Fibroblast of lung (primary cell): ENCODE results near the gene FOXD1. TPM values are rescaled to one million over a fixed set of nuclear protein-coding genes. Genes with fewer than 3 reads are reported as not detected.
A peak's percentile ranks its signal among the peaks of the same experiment; 100 is the strongest.

ENCODE experiments used
- DNase-seq, 2 donors: peaks; one replicate each; pipeline versions ENCODE4 v3.0.0 to v3.0.0-alpha.2; 2010; ENCODE audit warnings: low read depth in 2 of 2
- H2AFZ ChIP-seq: 2 replicates; pipeline ENCODE4 v1.5.1; 2012; ENCODE audit warnings: low read length, control low read depth, inconsistent platforms
- H3K27ac ChIP-seq: 2 replicates; pipeline ENCODE4 v1.5.1; 2011; ENCODE audit warnings: low read length, control low read depth; ENCODE audit not compliant: insufficient read depth
- H3K27me3 ChIP-seq: 2 replicates; pipeline ENCODE4 v1.5.1; 2011; ENCODE audit warnings: mild to moderate bottlenecking, low read length; ENCODE audit not compliant: control insufficient read depth, insufficient read depth
- H3K36me3 ChIP-seq: 2 replicates; pipeline ENCODE4 v1.5.1; 2011; ENCODE audit warnings: low read length; ENCODE audit not compliant: control insufficient read depth, insufficient read depth
- H3K4me1 ChIP-seq: 2 replicates; pipeline ENCODE4 v1.5.1; 2011; ENCODE audit warnings: low read length; ENCODE audit not compliant: control insufficient read depth, insufficient read depth; ENCODE audit errors: extremely low read depth
- H3K4me2 ChIP-seq: 2 replicates; pipeline ENCODE4 v1.5.1; 2011; ENCODE audit warnings: low read length, control low read depth; ENCODE audit not compliant: insufficient read depth; ENCODE audit errors: extremely low read depth
- H3K4me3 ChIP-seq, 4 experiments: fragments of 200-600 bp in 1 of 4; sonication (generic) in 1 of 4; replicated peaks in 1 of 4; 2 replicates each; pipeline ENCODE4 v1.5.1; 2011 to 2016; ENCODE audit warnings: low read length in 4 of 4, low read depth in 3 of 4, mild to moderate bottlenecking in 3 of 4, control low read depth in 2 of 4, inconsistent platforms in 1 of 4, mixed read lengths in 1 of 4; ENCODE audit not compliant: insufficient read depth in 1 of 4; ENCODE audit errors: control extremely low read depth in 1 of 4
- H3K79me2 ChIP-seq: 2 replicates; pipeline ENCODE4 v1.5.1; 2012; ENCODE audit warnings: mild to moderate bottlenecking, low read length, inconsistent platforms; ENCODE audit not compliant: control insufficient read depth, insufficient read depth
- H3K9ac ChIP-seq: 2 replicates; pipeline ENCODE4 v1.5.1; 2011; ENCODE audit warnings: mild to moderate bottlenecking, low read length, control low read depth; ENCODE audit not compliant: insufficient read depth
- H3K9me3 ChIP-seq: 2 replicates; pipeline ENCODE4 v1.5.1; 2012; ENCODE audit warnings: low read depth, low read length; ENCODE audit not compliant: control insufficient read depth, insufficient read depth
- H4K20me1 ChIP-seq: 2 replicates; pipeline ENCODE4 v1.5.1; 2011; ENCODE audit warnings: low read length; ENCODE audit not compliant: control insufficient read depth, insufficient read depth; ENCODE audit errors: extremely low read depth
- EZH2 ChIP-seq: IDR thresholded peaks from 2 replicates; pipeline ENCODE4 v1.5.1; 2012; ENCODE audit warnings: low read length, control low read depth, mild to moderate bottlenecking; ENCODE audit errors: missing control alignments
- polyA plus RNA-seq, 2 donors: library from polyadenylated mRNA; depleted of rRNA in 1 of 2; stranded (reverse) in 1 of 2; unstranded in 1 of 2; fragments of >200 nt; gene quantifications; 2 replicates each; pipeline ENCODE4 v1.2.1, GENCODE V29; 2011 to 2012; ENCODE audit warnings: missing spikeins in 1 of 2
- total RNA-seq: library from RNA; depleted of rRNA; stranded (reverse); fragments of >200 nt; gene quantifications from 2 replicates; pipeline ENCODE4 v1.2.1, GENCODE V29; 2014
- TF ChIP-seq, protein P1 (sequence below), 2 donors: IDR thresholded peaks in 1 of 2; conservative IDR thresholded peaks in 1 of 2; 1 replicate in 1 of 2; 2 replicates in 1 of 2; pipeline ENCODE4 v1.5.1; 2011 to 2012; ENCODE audit warnings: low read length in 2 of 2, control low read depth in 1 of 2, inconsistent platforms in 1 of 2, low read depth in 1 of 2, mild to moderate bottlenecking in 1 of 2

The FOXD1 gene
- total and polyA plus RNA-seq, 2 donors (not counting 1 experiment from before 2014, with no cell fraction given): 1.5 to 8.7 TPM

- Histone ChIP-seq H3K27ac (no peak overlapping the region), H3K9ac (no peak overlapping the region)
These were observed 2.2 kb upstream of the FOXD1 start for GRCh38 chr5:73450672-73451223.

DNA sequence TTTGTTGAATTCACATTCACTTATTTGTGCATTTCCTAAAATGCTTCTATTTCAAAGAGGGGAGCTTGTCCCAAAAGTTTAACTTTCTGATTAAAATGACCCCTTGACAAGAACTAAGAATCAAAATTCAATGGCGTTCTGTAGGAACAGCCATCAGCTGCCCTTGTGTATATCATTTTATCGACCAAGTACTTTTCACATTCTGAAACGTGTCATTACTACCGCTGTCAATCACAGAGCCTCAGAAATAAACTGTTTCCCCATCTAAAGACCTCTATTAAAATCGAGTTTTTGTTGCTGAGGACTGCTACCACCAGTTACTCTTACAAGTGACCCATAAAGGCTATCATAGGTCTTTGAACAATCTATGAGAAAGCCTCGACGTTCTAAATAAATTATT, 1.6 kb upstream of the FOXD1 start:
- no peak overlapping the region for H3K4me2 ChIP-seq
- DNase-seq: no peak
- TF ChIP-seq, protein P1, sequence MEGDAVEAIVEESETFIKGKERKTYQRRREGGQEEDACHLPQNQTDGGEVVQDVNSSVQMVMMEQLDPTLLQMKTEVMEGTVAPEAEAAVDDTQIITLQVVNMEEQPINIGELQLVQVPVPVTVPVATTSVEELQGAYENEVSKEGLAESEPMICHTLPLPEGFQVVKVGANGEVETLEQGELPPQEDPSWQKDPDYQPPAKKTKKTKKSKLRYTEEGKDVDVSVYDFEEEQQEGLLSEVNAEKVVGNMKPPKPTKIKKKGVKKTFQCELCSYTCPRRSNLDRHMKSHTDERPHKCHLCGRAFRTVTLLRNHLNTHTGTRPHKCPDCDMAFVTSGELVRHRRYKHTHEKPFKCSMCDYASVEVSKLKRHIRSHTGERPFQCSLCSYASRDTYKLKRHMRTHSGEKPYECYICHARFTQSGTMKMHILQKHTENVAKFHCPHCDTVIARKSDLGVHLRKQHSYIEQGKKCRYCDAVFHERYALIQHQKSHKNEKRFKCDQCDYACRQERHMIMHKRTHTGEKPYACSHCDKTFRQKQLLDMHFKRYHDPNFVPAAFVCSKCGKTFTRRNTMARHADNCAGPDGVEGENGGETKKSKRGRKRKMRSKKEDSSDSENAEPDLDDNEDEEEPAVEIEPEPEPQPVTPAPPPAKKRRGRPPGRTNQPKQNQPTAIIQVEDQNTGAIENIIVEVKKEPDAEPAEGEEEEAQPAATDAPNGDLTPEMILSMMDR (conservative IDR thresholded peaks at IDR 0.05 in 1 of 2, IDR thresholded peaks at IDR 0.05 in 1 of 2; ENCODE audit: low read depth in 1 of 2, low read length in 2 of 2): no peak
- no peak for TF ChIP-seq EZH2

More at GRCh38 chr5:73450672-73451223, 2.2 kb upstream of the FOXD1 start:
- peak overlapping the region; percentile 29 for H2AFZ ChIP-seq
- H3K4me3 ChIP-seq: peak overlapping the region; percentile 34 to 64 (median 46)
- peaks cover 5% of the 10 kb centered on the region for H3K4me1 ChIP-seq
- H3K79me2 ChIP-seq: peaks cover 16% of the 10 kb centered on the region
- TF ChIP-seq, protein P1 (conservative IDR thresholded peaks at IDR 0.05 in 1 of 2, IDR thresholded peaks at IDR 0.05 in 1 of 2; ENCODE audit: low read depth in 1 of 2, low read length in 2 of 2): no peak
- TF ChIP-seq EZH2: no peak
- no peaks in the 10 kb centered on the region for H3K36me3 ChIP-seq
- H3K27me3 ChIP-seq: peaks cover 16% of the 10 kb centered on the region
- no peaks in the 10 kb centered on the region for H3K9me3 ChIP-seq
- H3K4me2 ChIP-seq: peak overlapping the region; percentile 84
- peak; percentile 52 to 57 for DNase-seq
- H4K20me1 ChIP-seq: no peaks in the 10 kb centered on the region

DNA sequence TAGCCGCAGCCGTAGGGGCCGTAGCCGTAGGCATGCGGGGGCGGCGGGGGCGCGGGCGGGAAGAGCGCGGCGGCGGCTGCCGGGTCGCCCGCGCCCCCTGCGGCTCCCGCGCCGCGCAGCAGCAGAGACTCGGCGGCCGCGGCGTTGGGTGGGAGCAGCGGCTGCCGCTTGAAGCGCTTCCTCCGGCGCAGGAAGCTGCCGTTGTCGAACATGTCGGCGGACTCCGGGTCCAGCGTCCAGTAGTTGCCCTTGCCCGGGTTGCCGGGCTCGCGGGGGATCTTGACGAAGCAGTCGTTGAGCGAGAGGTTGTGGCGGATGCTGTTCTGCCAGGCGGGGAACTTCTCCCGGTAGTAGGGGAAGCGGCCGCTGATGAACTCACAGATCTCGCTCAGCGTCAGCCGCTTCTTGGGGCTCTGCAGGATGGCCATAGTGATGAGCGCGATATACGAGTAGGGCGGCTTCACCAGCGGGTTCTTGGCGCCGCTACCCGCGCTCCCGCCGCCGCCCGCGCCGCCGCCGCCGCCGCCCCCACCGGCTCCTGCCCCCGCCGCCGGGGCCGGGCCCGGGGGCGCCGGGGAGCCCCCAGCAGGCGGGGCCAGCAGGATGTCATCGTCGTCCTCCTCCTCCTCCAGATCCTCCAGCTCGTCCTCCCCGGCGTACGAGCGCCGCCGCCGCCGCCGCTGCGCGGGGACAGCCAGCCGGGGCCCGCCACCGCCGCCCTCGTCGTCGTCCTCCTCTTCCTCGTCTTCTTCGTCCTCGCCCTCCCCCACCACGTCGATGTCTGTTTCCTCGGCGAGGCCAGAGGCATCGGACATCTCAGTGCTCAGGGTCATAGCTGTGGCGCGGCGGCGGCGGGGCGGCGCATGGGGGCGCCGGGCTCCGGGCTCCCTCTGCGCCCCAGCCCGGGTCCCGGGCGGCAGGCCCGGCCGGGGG, 781 bp downstream of the FOXD1 start:
- H3K4me1 ChIP-seq: peaks cover 5% of the 10 kb centered on the region
- H4K20me1 ChIP-seq: no peaks in the 10 kb centered on the region
- TF ChIP-seq, protein P1 (conservative IDR thresholded peaks at IDR 0.05 in 1 of 2, IDR thresholded peaks at IDR 0.05 in 1 of 2; ENCODE audit: low read depth in 1 of 2, low read length in 2 of 2): no peak
- TF ChIP-seq EZH2: no peak
- DNase-seq: peak; percentile 72 to 75
- H3K4me3 ChIP-seq: peak overlapping the region; percentile 41 to 72 (median 62)
- H3K27ac ChIP-seq: peak overlapping the region; percentile 72
- peak overlapping the region; percentile 54 for H3K4me2 ChIP-seq
- H3K27me3 ChIP-seq: peaks cover 15% of the 10 kb centered on the region
- peaks cover 34% of the 10 kb centered on the region for H3K79me2 ChIP-seq
- H3K9ac ChIP-seq: peak overlapping the region; percentile 77
- peak overlapping the region; percentile 21 for H2AFZ ChIP-seq
- peaks cover 2% of the 10 kb centered on the region for H3K36me3 ChIP-seq
- no peaks in the 10 kb centered on the region for H3K9me3 ChIP-seq

More for the DNA sequence above, 1.6 kb upstream of the FOXD1 start:
- peaks cover 16% of the 10 kb centered on the region for H3K27me3 ChIP-seq
- H3K4me1 ChIP-seq: peaks cover 5% of the 10 kb centered on the region
- peaks cover 22% of the 10 kb centered on the region for H3K79me2 ChIP-seq
- H4K20me1 ChIP-seq: no peaks in the 10 kb centered on the region
- H3K27ac ChIP-seq: no peak overlapping the region
- no peaks in the 10 kb centered on the region for H3K9me3 ChIP-seq
- H3K36me3 ChIP-seq: no peaks in the 10 kb centered on the region
- H3K4me3 ChIP-seq: peak overlapping the region in 1 of 4 experiments; percentile 64
- no peak overlapping the region for H3K9ac ChIP-seq
- H2AFZ ChIP-seq: no peak overlapping the region
